Hematopoietic multipotent progenitor cell treated with erythropoietin and hydrocortisone succinate and interleukin-3 and kit ligand, for 15 days (in vitro differentiated cells): ENCODE data around the gene WHRN.

Experiments
- DNase-seq: peaks from one replicate; pipeline ENCODE4 v3.0.0-alpha.2; 2015; ENCODE audit warnings: low spot score

Gene WHRN

DNA sequence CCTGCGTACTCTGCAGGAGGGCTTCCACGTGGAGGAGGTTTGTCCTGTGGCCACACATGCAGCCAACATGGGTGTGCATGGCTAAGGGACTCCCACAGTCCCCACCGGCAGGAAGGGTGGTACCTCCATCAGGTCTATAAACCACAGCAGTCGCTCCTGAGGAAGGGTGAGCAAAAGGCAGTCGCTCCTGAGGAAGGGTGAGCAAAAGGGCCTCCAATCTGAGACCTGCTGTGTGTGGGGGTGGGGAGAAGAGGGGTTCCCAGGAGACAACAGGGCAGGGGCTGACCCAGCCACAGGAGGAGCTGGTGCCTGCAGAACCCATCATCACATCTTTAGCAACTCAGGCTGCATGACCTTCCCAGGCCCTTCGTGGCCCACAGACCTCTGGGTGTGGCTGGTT is 87.2 kb downstream of the WHRN start:
- DNase-seq, result no peak

DNA sequence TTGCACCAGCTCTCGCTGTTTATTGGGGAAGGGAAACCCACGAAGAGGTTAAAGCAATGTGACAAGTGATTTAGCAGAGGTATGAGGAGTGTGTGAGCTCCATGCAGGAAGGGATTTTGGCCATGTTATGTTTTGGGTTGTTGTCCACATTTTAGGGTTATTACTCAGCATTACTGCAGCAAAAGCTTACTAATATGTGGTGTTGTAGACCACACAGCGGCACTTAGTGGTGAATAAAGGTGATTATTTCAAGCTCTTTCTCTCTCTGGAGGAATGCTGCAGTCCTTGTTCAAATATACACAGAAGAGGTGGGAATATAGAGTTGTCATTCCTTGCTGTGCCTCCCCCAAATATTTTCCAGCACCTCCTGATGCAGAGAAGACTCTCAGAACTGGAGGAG is 87.8 kb downstream of the WHRN start:
- DNase-seq, result no peak

DNA sequence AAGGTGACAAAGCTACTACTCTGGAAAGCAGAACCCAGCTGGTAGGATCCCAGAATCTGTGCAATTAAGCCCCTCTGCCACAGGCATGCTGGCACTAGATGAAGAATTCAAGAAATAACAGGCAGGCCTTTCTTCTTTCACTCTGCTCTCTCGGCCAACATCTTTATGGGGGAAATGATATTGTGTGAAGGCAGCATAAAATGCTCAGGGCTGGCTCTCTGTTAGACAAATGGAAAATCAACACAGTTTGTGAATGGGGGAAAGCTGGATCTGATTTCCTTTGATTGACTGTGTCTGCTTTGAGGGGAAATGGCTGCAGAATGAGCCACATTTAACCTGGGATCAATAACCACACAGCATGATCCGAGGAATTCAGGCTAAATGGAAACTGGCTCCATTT is 88.4 kb downstream of the WHRN start:
- no peak for DNase-seq

DNA sequence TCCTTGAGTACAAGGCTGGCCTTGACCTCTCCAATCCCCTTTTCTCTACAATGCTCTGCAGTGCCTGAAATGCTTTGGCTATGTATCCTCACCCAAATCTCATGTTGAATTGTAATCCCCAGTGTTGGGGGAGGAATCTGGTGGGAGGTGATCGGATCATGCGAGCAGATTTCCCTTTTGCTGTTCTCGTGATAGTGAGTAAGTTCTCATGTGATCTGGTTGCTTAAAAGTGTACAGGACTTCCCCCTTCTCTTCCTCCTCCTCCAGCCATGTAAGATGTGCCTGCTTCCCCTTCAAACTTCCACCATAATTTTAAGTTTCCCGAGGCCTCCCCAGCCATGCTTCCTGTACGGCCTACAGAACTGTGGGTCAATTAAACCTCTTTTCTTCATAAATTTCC is 89.0 kb downstream of the WHRN start:
- no peak for DNase-seq

DNA sequence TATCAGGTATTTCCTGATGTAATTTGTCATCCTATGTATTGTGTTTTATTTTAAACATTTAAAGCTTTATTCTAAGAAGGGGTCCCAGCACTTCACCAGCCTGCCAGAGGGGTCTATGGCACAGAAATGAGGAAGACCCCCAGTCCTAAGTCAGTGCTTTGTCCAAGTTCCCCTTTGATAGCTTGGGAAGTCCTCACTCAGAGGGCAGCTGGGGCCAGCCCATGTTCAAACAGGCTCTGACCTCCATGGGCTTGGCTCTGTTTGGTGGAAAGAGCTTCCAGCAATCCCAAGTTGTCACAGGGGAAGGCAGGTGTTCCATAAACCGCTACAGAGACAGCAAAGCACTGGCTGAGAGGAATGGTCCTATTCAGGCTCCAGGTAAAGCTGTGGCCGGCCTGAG is 90.9 kb downstream of the WHRN start:
- DNase-seq, result no peak

DNA sequence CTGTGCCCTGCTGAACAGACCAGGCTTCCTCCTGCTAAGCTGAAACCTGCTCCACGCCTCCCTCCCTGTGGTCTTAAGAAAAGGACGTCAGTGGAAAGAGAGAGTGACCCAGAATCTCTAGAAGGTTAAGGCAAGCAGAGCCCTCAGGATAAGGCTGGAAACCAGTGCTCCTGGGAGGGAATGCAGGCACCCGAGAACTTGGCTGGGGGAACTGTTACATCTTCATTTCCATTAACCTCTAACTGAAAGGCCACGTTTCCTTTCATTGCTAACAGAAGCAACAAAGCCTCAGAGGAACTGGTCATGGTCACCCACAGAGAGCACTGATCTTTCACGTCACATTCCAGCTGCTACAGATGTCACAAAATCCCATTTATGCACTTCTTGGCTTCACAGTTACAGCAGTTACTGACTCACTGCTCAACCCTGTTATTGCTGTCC is 91.4 kb downstream of the WHRN start:
- DNase-seq, result no peak

DNA sequence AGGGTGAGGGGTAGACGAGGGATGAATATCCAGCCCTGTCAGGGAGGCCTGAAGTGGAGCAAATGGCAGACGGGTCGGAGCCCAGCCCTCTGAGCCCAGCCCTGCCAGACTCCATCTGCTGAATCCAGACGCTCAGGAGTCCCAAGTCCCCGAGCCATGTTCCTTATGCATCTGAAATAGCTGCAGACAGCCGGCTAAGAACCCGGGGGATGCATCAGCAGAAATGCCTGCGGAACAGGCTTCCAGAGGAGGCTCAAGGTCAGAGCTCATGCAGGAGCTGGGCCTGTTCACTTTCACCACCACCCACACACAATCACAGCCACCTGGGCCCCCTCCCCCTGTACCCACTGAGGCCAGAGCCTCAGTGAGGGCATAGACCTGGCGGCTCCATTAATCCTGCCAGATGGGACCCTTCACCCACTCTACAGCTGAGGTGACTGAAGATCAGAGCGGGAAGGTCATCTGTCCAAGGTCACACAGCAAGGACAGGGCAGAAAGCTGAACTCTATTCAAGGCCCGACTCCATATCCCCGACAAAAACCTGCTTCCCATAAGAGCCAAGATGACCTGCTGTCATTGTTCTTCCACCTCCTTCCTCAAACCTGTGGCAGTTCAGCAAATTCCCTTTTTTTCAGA is 93.1 kb downstream of the WHRN start:
- no peak for DNase-seq

DNA sequence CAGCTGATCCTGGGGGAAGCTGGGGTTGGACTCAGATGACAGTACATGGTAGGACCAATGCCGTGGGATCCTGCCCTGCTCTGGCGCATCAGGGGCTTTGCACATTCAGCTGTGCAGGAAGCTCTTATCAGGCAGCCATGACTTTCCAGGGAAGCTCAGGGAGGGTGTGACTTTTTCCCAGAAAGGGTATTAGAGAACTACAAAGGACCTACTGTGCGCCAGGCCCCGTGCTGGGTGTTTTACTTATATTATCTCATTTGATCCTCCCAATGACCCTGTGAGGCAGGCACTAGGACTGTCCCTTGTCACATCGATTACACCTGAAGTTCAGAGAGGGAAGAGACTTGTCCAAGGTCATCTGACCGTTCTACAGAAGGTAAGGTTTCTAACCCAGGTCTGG is 93.8 kb downstream of the WHRN start:
- no peak for DNase-seq

DNA sequence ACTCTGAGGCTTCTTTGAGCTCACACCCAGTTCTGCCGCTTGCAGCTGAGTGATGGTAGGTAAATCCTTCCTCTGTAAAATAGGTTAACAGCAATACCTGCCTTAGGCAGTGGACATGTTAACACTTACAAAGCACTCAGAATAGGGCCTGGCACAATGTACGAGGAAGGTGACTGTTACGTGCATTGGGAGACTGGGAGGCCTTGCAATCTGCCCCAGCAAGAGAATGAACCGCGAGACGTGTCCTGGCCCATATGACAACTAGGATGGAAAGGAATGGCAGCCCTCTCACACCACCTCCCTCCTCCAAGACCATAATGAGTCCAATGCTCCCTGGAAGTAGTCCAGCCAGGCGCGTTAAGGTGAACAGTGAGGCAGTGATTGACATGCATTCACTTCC is 94.4 kb downstream of the WHRN start:
- no peak for DNase-seq

DNA sequence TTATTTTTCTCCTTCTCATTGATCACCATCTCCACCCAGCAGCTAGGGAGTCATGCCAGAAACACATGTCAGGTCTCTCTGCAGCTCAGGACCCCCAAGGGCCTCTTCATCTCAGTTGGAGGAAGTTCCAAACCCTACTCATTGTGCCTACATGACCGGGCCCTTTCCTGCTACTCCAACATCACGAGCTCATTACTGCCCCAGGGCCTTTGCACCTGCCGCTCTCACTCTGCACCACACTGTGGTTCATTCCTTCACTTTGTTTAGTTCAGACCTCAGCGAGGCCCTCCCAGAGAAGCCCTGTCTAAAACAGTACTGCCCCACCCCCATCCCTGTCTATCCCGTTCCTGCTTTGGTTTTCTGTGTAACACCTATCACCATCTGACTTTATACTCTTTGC is 95.4 kb downstream of the WHRN start:
- no peak for DNase-seq

DNA sequence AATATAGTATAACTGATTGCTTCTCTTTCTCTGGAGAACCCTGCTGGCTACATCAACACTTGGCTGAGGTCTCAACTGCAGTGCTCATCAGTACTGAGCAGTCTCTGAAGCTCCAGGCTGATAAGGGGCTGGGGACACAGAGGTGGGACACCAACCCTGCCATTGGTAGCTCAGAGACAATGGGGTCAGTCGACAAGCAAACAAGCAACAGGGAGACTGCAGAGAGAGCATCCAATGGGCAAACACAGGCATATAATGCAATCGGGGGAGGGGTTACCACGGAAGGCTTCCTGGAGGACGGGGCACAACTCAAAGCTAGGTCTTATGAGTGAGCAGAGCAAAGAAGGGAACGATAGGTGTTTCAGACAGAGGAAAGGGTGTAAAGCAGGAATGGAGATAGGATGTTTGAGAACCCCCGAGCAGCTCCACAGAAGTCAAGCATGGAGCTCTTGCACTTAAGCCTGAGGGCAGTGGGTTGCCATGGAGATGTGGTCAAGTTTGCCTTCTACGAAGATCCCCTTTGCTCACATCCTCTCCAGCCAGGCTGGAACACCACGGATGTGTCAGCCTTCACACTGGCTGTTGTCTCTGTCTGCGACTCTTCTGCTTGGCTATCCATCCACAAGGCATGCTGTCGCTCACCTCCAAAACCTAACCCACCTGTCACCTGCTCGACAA is 96.0 kb downstream of the WHRN start:
- DNase-seq, result no peak

DNA sequence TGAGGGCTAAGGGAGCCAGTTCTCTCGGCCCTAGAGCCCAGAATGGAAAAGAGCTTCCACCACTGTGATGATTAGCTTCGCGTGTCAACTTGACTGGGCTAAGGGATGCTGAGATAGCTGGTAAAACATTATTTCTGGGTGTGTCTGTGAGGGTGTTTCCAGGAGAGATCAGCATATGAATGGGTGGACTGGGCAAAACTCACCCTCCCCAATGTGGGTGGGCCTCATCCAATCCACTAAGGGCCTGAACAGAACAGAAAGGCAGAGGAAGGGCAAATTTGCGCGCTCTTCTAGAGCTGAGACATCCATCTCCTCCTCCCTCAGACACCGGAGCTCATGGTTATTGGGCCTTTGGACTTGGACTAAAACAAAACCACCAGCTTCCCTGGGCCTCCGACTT is 96.6 kb downstream of the WHRN start:
- no peak for DNase-seq

DNA sequence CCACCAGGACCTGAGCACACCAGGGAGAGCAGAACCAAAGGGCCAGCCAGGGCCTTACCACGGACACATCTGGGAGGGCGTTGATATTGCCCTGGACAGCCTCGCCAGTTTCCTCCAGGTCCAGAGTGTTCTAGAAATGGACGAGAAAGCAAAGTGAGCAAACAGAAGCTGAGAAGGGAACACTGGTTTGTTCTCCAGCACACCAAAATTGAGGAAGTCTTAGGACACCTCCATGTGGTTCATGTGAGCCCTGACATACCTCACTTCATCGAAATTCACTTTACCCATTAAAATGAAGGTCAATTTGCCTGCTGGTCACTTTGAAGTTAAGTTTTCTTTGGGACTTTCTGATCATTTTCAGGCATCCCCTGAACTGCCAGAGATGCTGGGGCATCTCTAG is 97.4 kb downstream of the WHRN start:
- DNase-seq, result no peak

DNA sequence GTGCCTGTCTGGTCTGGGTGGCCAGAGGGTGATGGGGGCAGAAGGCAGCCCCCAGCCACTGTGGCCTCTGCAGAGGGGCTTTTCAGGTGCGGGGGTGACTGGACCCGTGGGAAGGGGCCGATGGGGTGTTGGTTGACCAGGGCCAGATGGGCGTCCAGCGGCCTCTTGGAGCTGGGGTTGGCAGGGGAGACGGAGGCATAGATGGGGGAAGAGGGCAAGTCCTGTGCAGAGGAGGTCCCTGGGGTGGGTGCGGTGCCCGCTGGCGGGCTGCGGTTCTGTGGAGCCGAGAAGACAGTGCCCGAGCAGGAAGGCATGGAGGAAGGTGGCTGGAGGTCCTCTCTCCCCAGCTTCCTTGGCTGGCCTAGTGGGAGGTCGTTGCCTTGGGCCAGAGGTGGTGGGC is 98.8 kb downstream of the WHRN start:
- no peak for DNase-seq

DNA sequence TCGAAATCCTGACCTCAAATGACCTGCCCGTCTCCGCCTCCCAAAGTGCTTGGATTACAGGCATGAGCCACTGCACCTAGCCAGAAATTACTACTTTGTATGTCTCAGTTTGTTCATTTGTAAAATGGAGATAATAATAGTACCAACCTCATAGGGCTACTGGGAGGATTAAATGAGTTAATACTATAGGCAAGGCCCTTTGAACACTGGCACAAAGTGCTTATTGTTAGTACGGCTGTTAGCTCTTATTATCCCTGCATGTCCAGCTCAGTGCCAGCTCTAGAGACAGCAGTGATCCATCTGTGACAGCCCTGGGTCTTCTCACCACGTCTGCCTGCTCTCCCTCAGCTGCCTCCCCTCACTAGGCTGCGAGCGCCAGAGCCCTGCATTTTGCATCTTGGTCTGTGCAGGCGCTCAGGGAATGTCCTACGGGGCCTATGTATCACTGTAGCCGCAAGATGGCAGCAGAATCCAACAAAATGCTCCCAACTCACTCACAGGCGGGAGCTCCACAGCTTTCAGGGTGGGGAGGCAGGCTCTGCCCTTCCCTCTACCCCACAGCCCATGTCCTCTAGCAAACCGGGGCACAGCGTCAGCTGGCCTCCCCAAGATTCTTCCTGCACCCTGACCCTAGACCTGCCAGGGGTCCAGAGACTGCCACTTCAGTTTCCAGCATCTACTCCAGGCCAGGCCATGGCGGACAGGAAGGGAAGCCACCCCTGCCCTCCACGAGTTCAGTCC is 99.8 kb downstream of the WHRN start:
- DNase-seq, result peak; percentile 47

DNA sequence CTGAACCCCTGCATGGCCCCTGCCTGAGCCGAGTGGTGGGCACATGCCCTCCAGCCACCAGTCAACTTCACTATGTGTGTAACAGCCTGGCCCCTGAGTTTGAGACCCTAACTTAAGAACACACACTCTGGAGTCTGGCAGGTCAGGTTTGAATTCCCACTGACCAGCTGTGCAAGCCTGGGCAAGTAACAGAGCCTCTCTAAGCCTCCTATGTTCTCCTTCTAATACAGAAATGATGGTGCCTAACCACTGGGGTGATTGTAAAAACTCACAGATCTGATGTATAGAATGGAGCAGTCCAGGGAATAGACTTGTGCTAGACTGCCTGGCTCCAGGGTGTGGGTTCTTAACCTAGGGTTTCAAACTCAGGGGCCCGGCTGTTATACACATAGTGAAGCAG is 100.7 kb downstream of the WHRN start:
- no peak for DNase-seq

DNA sequence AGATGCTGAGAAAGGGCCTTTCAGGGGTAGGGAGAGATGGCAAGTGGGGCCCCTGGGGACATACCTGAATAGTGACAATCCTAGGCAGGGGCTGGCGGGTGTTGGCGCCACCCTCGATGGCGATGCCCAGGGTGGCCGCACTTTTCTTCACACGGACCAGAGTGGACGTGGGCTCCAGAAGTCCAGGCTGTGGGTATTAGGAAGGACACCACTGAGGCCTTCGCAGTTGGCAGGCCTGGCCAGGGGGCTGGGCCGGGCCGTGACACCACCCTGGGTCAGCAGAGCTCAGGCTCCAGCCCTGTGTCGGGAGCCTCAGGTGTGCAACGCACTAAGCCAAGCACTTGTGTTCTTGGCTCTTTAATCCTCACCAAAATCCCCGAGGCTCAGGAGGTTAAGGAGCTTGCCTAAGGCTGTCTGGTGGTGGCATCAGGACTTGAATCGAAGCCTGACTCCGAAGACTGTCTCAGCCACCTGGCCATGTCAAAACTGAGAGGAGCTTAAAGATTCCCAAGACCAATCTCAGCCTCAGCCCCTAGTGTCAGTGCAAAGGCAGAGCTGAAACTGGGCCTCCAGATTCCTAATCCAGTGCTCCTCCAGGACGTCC is 102.0 kb downstream of the WHRN start:
- DNase-seq, result no peak

DNA sequence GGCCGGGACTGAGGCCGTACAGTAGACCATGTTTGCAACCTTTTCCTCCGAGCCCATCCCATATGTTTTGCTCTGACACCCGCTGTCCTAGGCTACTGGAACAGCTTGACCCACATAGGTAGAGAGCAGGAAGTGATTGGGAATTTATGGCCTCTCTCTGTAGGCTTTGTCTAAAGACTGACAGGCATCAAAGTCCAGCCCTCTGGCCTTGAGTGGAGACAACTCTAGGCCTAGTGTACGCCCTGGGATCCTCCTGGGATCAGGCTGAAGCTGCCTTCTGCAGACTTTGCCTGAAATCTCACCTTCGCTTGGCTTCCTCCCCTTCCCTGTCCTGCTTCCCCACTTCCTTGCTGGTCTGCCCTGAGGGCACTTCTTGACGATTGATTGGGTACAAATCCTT is 103.9 kb downstream of the WHRN start:
- DNase-seq, result no peak

DNA sequence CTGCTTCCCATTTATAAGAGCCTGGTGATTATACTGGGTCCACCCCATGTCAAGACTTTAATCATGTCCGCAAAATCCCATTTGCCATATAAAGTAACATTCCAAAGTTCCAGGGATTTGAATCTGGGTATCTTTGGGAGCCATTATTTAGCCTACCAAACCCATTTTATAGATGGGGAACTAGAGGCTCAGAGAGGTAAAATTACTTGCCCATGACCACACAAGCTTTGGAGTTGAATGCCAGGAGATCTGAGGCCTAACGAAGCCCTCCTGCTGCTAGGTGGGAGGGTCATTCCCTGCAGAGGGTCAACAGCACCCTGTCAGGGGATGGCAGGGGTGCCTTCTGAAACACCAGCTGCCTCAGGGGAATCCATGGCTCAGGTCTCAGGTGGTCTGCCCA is 104.5 kb downstream of the WHRN start:
- no peak for DNase-seq

DNA sequence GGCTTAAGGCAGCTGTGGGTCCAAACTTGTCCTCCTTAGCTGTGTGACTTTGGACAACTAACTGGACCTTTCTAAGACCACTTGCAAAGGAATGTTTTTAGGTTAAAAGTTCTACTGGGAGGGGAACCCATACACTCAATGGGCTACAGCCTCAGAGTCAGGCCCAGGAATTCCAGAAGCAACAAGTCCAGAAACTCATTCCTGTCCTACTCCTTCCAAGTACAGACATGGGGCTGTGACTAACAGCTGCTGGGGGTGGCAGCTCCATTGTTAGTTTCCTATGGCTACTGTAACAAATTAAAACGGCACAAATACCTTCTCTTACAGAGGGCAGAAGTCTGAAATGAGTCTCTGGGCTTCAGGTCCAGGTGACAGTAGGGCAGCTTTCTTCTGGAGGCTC is 105.1 kb downstream of the WHRN start:
- DNase-seq, result no peak

DNA sequence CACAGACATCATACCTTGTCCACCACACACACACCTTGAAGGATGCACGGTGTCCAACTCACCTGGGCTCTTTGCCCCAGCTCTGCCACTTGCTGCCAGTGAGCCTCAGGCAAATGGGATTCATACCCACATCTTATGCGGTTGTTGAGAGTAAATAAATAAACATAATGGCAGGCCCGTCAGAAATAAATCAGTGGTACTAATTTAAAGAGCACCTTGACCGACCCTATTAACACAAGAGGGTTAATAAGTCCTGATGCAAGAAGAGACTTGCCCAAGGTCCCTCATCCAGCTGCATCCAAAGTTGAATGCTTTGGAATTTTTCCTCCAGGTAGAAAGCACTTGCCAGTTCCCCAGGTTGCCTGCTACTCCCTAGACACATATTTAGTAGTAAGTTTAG is 105.9 kb downstream of the WHRN start:
- DNase-seq, result no peak

DNA sequence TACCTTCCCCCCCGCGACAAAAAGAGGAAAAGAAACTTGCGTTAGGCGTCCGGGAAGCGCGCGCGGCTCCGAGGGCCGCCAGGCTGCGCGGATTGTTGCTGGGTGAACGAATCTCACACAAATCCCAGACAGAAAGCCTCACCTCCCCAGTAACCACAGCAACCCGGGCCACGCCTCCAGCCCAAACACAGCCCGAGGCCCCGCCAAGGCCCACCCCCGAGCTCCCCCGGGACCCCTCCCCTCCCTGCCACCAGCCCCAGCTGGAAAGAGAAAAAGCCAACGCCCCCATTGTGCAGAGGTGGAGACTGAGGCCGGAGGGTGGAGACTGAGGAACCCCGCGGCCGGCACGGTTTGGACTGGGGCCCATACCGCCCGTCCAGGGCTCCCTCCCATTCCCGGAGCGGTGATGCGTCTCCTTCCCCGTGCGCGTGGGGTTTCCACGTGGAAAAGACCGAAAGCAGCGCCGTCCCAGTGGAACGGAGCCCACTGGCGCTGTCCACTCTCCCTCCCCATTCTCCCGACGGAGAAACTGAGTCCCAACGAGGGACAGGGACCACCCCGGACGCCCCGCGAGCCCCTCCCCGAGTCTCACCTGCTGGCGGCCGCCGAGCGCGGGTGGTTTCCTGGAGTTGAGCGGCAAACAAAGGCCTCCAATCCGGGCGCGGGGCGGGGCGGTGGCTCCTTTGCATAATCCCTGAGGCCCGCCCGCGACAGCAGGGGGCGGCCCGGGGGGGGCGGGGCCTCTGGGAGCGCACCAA is 107.2 kb downstream of the WHRN start:
- peak; percentile 61 for DNase-seq
